Posterior vena cava (tissue), 2 donors: Measurements from ENCODE around the gene CNNM2. TPM values are rescaled to one million over a fixed set of nuclear protein-coding genes. Genes with fewer than 3 reads are reported as not detected.
"Not testable (repeated sequence)": the region's sequence is repeated elsewhere in the genome, so short reads cannot be mapped to it uniquely, and the experiment has no call there.

Experiments
- DNase-seq: peaks from one replicate; pipeline ENCODE4 v3.0.0-alpha.2; 2020; ENCODE audit warnings: low spot score
- intact Hi-C, 2 donors: fragments of 100-400 bp; cut with DNase I; formaldehyde crosslinking; loops; one replicate each; pipeline versions ENCODE4 v1.14.1 to v1.14.2; 2022 to 2023
- total RNA-seq, 2 donors: library from RNA; stranded (reverse); fragmentation: NEBNext Ultra II Directional; extraction: Animal tissue kit (Norgen Biotek cat#: 25700); gene quantifications; one replicate each; pipeline ENCODE4 v1.2.1, GENCODE V29; 2021
- donor health status: DM: yes; HTN: yes; CAD: no.
- donor health status: DM: yes; HTN: yes; CAD: no.

CNNM2 gene
- total RNA-seq, 2 donors from 2014 or later: 7.3 to 10.1 TPM

GRCh38 chr10:102919246-102919959, 1.3 kb downstream of the CNNM2 start:
- intact Hi-C loops: loop anchor here (5.0 to 10.0 kb wide), 3 partner anchors 153 to 333 kb away; partner anchors contain the start of gene RPEL1 (in 1 of the 2)
- no peak for DNase-seq

GRCh38 chr10:102919992-102920739, 2.1 kb downstream of the CNNM2 start:
- DNase-seq: no peak
- intact Hi-C loops: loop anchor here (5.0 to 10.0 kb wide), 3 partner anchors 152 to 332 kb away; partner anchors contain the start of gene RPEL1 (in 1 of the 2)

- DNase-seq: no peak
- intact Hi-C loops: no loop called here
These were observed 5.5 kb downstream of the CNNM2 start for GRCh38 chr10:102923601-102924000.

DNA sequence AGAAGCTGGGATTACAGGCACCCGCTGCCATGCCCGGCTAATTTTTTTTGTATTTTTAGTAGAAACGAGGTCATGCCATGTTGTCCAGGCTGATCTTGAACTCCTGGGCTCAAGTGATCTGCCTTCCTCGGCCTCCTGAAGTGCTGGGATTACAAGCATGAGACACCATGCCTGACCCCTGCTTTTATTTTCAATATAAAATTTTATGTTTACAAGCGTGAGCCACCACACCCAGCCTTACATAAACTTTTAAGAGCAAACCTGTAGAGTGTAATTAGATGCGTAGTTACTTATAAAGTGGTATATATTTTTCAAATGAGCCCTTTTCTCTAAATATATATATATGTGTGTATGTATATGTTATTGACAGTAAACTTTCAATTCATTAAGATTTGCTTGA, 8.7 kb downstream of the CNNM2 start:
- intact Hi-C loops: no loop called here
- DNase-seq: no peak

DNA sequence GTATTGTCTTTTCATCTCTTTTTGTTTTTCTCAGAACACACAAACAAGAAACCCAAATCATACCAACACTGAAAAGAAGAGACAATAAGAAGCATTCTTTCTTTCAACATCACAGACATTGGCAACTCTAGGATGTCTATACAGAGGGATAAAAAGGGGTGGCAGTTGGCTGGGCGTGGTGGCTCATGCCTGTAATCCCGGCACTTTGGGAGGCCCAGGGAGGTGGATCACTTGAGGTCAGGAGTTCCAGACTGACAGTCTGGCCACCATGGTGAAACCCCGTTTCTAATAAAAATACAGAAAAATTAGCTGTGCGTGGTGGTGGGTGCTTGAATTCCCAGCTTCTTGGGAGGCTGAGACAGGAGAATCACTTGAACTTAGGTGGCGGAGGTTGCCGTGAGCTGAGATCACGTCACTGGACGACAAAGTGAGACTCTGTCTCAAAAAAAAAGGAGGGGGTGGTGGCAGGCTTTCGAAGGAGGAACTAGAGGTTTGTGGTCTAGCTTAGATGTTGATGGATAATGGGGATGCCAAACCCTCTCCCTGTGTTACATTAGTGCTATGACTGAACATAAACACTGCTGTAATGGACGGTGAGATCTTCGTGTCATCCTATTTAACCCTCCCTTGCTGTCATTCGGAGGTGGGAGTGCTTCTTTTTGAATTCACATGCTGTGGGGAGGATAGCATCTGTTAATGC, 9.4 kb downstream of the CNNM2 start:
- no peak for DNase-seq
- intact Hi-C loops: no loop called here

DNA sequence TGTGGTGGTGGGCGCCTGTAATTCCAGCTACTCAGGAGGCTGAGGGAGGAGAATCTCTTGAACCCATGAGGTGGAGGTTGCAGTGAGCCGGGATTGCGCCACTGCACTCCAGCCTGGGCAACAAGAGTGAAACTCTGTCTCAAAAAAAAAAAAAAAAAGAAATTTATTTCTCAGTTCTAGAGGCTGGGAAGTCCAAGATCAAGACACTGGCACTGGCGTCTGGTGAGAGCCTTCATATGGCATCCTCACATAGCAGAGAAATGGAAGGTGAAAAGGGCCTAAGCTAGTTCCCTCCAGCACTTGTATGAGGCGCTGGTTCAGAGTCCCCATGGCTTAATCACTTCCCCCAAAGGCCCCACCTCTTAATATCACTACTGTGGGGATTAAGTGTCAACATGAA, 10.3 kb downstream of the CNNM2 start:
- DNase-seq, intact Hi-C loops: not testable (repeated sequence)

DNA sequence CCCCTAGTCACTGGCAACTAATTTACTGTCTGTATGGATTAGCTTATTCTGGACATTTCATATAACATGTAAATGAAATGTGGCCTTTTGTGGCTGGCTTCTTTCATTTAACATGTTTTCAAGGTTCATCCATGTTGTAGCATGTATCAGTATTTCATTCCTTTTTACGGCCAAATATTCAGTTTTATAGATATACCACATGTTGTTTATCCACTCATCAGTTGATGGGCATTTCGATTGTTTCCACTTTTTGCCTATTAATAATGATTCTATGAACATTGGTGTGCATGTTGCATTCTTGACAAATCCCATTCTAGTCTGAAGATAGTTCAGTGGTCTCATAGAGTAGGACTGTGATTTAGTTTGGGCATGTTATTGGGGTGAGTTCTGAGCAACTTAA, 12.6 kb downstream of the CNNM2 start:
- intact Hi-C loops: no loop called here
- DNase-seq: no peak

DNA sequence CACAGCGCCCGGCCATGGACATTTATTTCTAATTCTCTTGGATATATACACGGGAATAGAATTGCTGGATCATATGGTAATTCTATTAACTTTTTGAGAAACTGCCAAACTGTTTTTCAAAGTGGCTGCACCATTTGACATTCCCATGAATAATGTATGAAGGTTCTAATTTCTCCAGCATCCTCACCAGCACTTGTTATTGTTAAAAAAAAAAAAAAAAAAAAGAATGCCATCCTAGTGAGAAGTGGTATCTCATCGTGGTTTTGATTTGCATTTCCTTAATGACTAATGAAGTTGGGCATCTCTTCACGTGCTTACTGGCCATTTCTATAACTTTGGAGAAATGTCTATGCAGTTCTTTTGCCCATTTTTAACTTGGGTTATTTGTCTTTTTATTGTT, 13.5 kb downstream of the CNNM2 start:
- DNase-seq: no peak
- intact Hi-C loops: no loop called here

DNA sequence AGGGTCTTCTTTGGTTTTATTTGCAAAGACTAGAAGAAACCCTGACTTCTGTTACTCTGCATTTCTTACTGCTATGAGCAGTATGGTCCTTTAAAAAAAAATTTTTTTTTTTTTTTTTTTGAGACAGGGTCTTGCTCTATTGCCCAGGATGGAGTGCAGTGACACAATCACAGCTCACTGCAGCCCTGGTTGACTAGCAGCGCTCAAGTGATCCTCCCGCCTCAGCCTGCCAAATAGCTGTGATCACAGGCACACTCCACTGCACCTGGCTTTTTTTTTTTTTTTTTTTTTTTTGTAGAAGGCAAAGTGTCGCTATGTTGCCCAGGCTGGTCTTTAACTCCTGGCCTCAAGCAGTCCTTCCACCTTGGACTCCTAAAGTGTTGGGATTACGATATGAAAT, 17.4 kb downstream of the CNNM2 start:
- DNase-seq: no peak
- intact Hi-C loops: no loop called here

GRCh38 chr10:102935939-102936605, 18.0 kb downstream of the CNNM2 start:
- DNase-seq: no peak
- intact Hi-C loops: no loop called here

DNA sequence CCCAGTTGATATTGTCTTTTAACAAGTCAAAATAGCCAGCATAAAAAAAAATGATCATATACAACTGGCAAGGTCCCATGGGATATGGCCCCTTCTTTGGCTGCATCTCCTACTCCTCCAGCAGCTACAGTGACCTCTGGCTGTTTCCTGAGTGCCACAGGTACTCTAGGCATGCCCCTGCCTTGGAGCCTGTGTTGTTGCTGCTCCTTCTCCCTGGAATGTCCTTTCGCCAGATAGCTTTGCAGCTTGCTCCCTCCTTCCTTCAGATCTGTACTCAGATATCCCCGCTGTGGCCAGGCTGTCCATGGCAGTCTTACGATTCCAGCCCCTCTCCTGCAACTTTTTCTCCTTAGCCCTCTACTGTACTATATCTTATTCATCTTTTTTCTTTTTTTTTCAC, 23.3 kb downstream of the CNNM2 start:
- no peak for DNase-seq
- intact Hi-C loops: no loop called here

- no peak for DNase-seq
- intact Hi-C loops: no loop called here
These were observed 27.4 kb downstream of the CNNM2 start for GRCh38 chr10:102945449-102945848.

DNA sequence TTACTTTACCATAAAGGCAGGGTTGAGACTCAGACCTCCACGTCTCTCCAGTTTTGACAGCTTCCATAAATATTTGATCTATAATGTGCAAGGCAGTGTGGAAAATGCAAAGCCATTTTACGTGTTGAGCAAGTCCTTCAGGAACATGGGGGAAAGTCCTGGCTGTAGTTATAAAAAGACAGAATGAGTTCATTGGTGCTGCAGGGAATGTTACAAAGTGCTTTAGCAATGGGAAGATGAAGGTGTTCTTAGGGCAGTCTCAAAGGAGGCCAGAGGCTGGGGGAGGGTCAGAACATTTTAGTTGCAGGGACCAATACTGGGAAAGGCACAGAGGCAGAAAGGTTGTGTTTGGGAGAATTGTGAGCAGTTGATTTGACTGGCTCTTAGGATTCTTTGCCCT, 27.9 kb downstream of the CNNM2 start:
- intact Hi-C loops: no loop called here
- no peak for DNase-seq

- intact Hi-C loops: no loop called here
- no peak for DNase-seq
These were observed 28.9 kb downstream of the CNNM2 start for GRCh38 chr10:102946992-102947391.

DNA sequence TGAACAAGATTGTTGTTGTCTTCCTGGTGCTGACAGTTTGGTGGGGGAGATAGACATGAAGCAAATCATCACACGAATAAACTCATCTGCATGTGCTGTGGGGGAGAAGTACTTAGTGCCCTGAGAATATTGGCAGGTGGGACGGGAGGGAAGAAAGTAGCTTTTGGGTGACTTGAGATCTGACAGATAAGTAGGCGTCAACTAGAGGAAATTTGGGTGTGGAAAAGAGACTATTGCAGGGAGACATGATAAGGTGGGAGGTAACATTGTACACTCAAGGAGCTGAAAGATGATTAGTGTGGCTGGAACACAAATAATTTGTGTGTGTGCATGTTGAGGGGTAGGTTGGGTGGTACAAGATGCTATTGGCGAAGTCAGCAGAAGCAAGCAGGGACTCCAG, 30.1 kb downstream of the CNNM2 start:
- intact Hi-C loops: no loop called here
- DNase-seq: no peak

- intact Hi-C loops: no loop called here
- DNase-seq: no peak
These were observed 30.7 kb downstream of the CNNM2 start for GRCh38 chr10:102948786-102949185.

GRCh38 chr10:102949916-102950315, 31.8 kb downstream of the CNNM2 start:
- DNase-seq: no peak
- intact Hi-C loops: no loop called here

GRCh38 chr10:102951316-102951715, 33.2 kb downstream of the CNNM2 start:
- intact Hi-C loops: no loop called here
- DNase-seq: no peak

DNA sequence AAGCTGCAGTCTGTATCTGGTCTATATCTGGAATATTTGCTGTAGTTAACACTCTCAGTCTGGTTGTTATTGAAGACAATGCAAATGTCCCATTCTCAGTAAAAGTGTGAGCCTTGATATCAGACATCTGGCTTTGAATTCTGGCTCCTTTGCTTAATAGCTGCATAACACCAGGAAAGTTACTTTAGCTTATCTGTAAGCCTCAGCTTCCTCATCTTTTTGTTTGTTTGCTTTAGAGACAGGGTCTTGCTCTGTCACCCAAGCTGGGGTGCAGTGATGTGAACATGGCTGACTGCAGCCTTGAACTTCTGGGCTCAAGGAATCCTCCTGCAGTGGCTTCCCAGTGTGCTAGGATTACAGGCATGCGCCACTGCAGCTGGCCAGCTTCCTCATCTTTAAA, 41.3 kb downstream of the CNNM2 start:
- DNase-seq: no peak
- intact Hi-C loops: no loop called here

DNA sequence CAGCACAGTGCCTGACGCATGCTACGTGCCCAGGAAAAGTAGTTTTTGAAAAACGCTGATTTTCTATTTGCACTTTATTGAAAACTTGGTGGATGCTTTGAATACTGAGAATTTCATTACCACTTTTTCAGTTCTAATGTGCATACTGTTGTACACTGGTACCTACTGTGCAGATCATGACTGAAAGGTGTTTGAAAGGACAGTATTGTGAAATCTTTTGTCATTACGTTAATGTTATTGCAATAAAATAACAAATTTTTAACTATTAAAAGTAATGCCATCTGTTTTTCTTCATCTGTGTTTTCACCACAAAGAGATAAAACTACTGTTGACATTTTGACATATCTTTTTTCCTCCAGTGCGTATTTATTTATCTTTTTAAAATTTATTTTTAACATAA, 42.1 kb downstream of the CNNM2 start:
- no peak for DNase-seq
- intact Hi-C loops: no loop called here
